Tibial artery (tissue), 4 donors: ENCODE data around the gene FKBP11.

Source experiments
- DNase-seq, 2 donors: peaks; one replicate each; pipeline ENCODE4 v3.0.0-alpha.2; 2019
- H3K27ac ChIP-seq, 2 donors: fragments of 200-600 bp; sonication (generic) in 1 of 2; 1 replicate in 1 of 2; 2 replicates in 1 of 2; pipeline ENCODE4 v1.5.1; 2018 to 2019; ENCODE audit warnings: mild to moderate bottlenecking in 1 of 2
- H3K27me3 ChIP-seq, 2 donors: fragments of 200-600 bp; sonication (generic) in 1 of 2; one replicate each; pipeline versions ENCODE4 v1.5.1 to v1.6.0; 2016 to 2019
- H3K36me3 ChIP-seq, 3 donors: fragments of 200-600 bp; sonication (generic) in 2 of 3; one replicate each; pipeline ENCODE4 v1.5.1; 2016 to 2019; ENCODE audit warnings: mild to moderate bottlenecking in 2 of 3
- H3K4me1 ChIP-seq, 4 donors: fragments of 200-600 bp; sonication (generic) in 2 of 4; 1 replicate in 3 of 4; 2 replicates in 1 of 4; pipeline ENCODE4 v1.5.1; 2016 to 2019
- H3K4me3 ChIP-seq, 2 donors: fragments of 200-600 bp; sonication (generic) in 1 of 2; 1 replicate in 1 of 2; 2 replicates in 1 of 2; pipeline ENCODE4 v1.5.1; 2018 to 2019; ENCODE audit warnings: mild to moderate bottlenecking in 2 of 2
- H3K9me3 ChIP-seq, 3 donors: fragments of 200-600 bp; sonication (generic) in 1 of 3; one replicate each; pipeline ENCODE4 v1.5.1; 2016 to 2019
- intact Hi-C: fragments of 100-400 bp; cut with DNase I; formaldehyde crosslinking; loops from one replicate; pipeline ENCODE4 v1.15.0; 2023; ENCODE audit warnings: low total_unique reads
- TF ChIP-seq, protein P1 (sequence below), 2 experiments: fragments of 200-600 bp in 1 of 2; fragments of 450-650 bp in 1 of 2; IDR thresholded peaks; one replicate each; pipeline ENCODE4 v1.5.1; 2017 to 2019; ENCODE audit warnings: antibody characterized with exemption in 2 of 2, mild to moderate bottlenecking in 1 of 2, moderate library complexity in 1 of 2

Gene FKBP11

GRCh38 chr12:48966177-48966895 lies 41.0 kb upstream of the FKBP11 start:
- no peaks in the 10 kb centered on the region for H3K9me3 ChIP-seq
- peaks cover 0 to 31% of the 10 kb centered on the region in 2 donors for H3K27me3 ChIP-seq
- H3K4me3 ChIP-seq = no peak overlapping the region
- TF ChIP-seq, protein P1, sequence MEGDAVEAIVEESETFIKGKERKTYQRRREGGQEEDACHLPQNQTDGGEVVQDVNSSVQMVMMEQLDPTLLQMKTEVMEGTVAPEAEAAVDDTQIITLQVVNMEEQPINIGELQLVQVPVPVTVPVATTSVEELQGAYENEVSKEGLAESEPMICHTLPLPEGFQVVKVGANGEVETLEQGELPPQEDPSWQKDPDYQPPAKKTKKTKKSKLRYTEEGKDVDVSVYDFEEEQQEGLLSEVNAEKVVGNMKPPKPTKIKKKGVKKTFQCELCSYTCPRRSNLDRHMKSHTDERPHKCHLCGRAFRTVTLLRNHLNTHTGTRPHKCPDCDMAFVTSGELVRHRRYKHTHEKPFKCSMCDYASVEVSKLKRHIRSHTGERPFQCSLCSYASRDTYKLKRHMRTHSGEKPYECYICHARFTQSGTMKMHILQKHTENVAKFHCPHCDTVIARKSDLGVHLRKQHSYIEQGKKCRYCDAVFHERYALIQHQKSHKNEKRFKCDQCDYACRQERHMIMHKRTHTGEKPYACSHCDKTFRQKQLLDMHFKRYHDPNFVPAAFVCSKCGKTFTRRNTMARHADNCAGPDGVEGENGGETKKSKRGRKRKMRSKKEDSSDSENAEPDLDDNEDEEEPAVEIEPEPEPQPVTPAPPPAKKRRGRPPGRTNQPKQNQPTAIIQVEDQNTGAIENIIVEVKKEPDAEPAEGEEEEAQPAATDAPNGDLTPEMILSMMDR (IDR thresholded peaks at IDR 0.05) = no peak
- peaks cover 0 to 18% (median 13%) of the 10 kb centered on the region in 4 donors for H3K4me1 ChIP-seq
- H3K36me3 ChIP-seq = no peaks in the 10 kb centered on the region
- H3K27ac ChIP-seq = no peak overlapping the region
- DNase-seq = no peak
- intact Hi-C loops = no loop called here

- peaks cover 0 to 24% of the 10 kb centered on the region in 2 donors for H3K27me3 ChIP-seq
- no peak for DNase-seq
- no peaks in the 10 kb centered on the region for H3K36me3 ChIP-seq
- intact Hi-C loops = no loop called here
- TF ChIP-seq, protein P1 (IDR thresholded peaks at IDR 0.05) = no peak
- H3K9me3 ChIP-seq = no peaks in the 10 kb centered on the region
- no peak overlapping the region for H3K4me3 ChIP-seq
- no peak overlapping the region for H3K27ac ChIP-seq
- H3K4me1 ChIP-seq = peaks cover 0 to 10% (median 8%) of the 10 kb centered on the region in 4 donors
Measured at GRCh38 chr12:48965298-48965838, 40.1 kb upstream of the FKBP11 start.

- H3K27ac ChIP-seq = no peak overlapping the region
- TF ChIP-seq, protein P1 (IDR thresholded peaks at IDR 0.05) = no peak
- H3K27me3 ChIP-seq = peaks cover 0 to 9% of the 10 kb centered on the region in 2 donors
- no peaks in the 10 kb centered on the region for H3K36me3 ChIP-seq
- intact Hi-C loops = no loop called here
- no peaks in the 10 kb centered on the region for H3K9me3 ChIP-seq
- no peak overlapping the region for H3K4me3 ChIP-seq
- no peak for DNase-seq
- H3K4me1 ChIP-seq = peaks cover 0 to 6% (median 2%) of the 10 kb centered on the region in 4 donors
Measured at GRCh38 chr12:48961801-48962200, 36.5 kb upstream of the FKBP11 start.

DNA sequence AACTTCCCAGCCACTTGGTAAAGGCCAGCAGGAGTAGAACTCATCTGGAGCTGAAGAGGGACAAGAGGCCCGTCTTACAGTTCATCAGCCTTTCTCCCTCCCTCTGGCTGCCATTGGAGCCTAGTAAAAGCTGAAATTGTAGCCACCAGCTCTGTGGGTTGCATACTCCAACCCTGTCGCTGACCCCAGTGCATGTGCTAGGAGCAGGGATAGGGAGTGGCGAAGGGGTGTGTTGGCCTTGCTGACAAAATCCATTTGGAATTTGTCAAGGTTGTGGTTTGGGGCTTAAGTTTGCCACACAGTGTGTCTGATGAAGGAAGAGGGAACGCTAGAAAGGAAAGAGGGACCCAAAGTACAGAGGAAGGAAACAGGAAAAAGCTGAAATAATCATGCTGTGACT lies 36.0 kb upstream of the FKBP11 start:
- no peak overlapping the region for H3K4me3 ChIP-seq
- TF ChIP-seq, protein P1 (IDR thresholded peaks at IDR 0.05) = no peak
- H3K9me3 ChIP-seq = no peaks in the 10 kb centered on the region
- peaks cover 0 to 6% (median 2%) of the 10 kb centered on the region in 4 donors for H3K4me1 ChIP-seq
- intact Hi-C loops = no loop called here
- H3K36me3 ChIP-seq = no peaks in the 10 kb centered on the region
- no peak overlapping the region for H3K27ac ChIP-seq
- DNase-seq = no peak
- H3K27me3 ChIP-seq = peaks cover 0 to 9% of the 10 kb centered on the region in 2 donors

GRCh38 chr12:48960834-48961233 lies 35.5 kb upstream of the FKBP11 start:
- DNase-seq = no peak
- Histone ChIP-seq H3K4me1 (peaks cover 0 to 11% (median 5%) of the 10 kb centered on the region in 4 donors), H3K27me3 (peaks cover 0 to 4% of the 10 kb centered on the region in 2 donors), H3K27ac (no peak overlapping the region), H3K9me3 (no peaks in the 10 kb centered on the region), H3K4me3 (no peak overlapping the region), H3K36me3 (no peaks in the 10 kb centered on the region)
- TF ChIP-seq, protein P1 (IDR thresholded peaks at IDR 0.05) = no peak
- intact Hi-C loops = no loop called here
